HepG2 (cell line): Measurements from ENCODE around the gene MLX. TPM values are rescaled to one million over a fixed set of nuclear protein-coding genes. Genes with fewer than 3 reads are reported as not detected.

Experiments
- DMAP1 ChIP-seq: IDR thresholded peaks from 2 replicates; pipeline ENCODE4 v1.6.1; 2016
- FOSL2 ChIP-seq: sonication (generic); formaldehyde crosslinking; IDR thresholded peaks from 2 replicates; pipeline ENCODE4 v1.4.0; 2020; ENCODE audit warnings: missing genetic modification reagents
- HNRNPUL1 ChIP-seq: fragments of 200-400 bp; formaldehyde crosslinking; IDR thresholded peaks from 2 replicates; pipeline ENCODE4 v1.6.1; 2017; ENCODE audit warnings: low read depth, mild to moderate bottlenecking, low read length, moderate library complexity
- NCOR1 ChIP-seq: fragments of 200-600 bp; sonication (generic); IDR thresholded peaks from 2 replicates; pipeline ENCODE4 v1.7.0; 2017; ENCODE audit warnings: antibody characterized with exemption, low read length, borderline replicate concordance
- PPARG ChIP-seq: conservative IDR thresholded peaks from 2 replicates; pipeline ENCODE4 v1.6.1; 2016; ENCODE audit warnings: missing biosample characterization, missing genetic modification reagents
- RCOR2 ChIP-seq: IDR thresholded peaks from 2 replicates; pipeline ENCODE4 v1.6.1; 2016; ENCODE audit warnings: missing biosample characterization, missing genetic modification reagents
- REPIN1 ChIP-seq: sonication (generic); formaldehyde crosslinking; IDR thresholded peaks from 2 replicates; pipeline ENCODE4 v1.8.0; 2022; ENCODE audit warnings: missing genetic modification reagents, low read depth, mild to moderate bottlenecking, borderline replicate concordance
- SNAPC4 ChIP-seq: sonication (generic); formaldehyde crosslinking; IDR thresholded peaks from 2 replicates; pipeline ENCODE4 v1.4.0; 2020; ENCODE audit warnings: mild to moderate bottlenecking, missing genetic modification reagents
- SOX13 ChIP-seq, 3 experiments: fragments of 450-650 bp in 1 of 3; sonication (generic) in 1 of 3; formaldehyde crosslinking in 1 of 3; IDR thresholded peaks in 2 of 3; conservative IDR thresholded peaks in 1 of 3; 2 replicates each; pipeline versions ENCODE4 v1.5.0 to v1.6.1; 2016 to 2020; ENCODE audit warnings: antibody characterized with exemption in 1 of 3, mild to moderate bottlenecking in 1 of 3, missing compliant biosample characterization in 1 of 3, missing genetic modification reagents in 1 of 3, moderate library complexity in 1 of 3
- STAT5B ChIP-seq: sonication (generic); formaldehyde crosslinking; IDR thresholded peaks from 2 replicates; pipeline ENCODE4 v1.4.0; 2020; ENCODE audit warnings: missing genetic modification reagents
- TFAP4 ChIP-seq: sonication (generic); IDR thresholded peaks from 2 replicates; pipeline ENCODE4 v1.6.1; 2016; ENCODE audit warnings: low read depth, borderline replicate concordance
- YEATS4 ChIP-seq: sonication (generic); formaldehyde crosslinking; IDR thresholded peaks from 2 replicates; pipeline ENCODE4 v1.4.0; 2020; ENCODE audit warnings: missing genetic modification reagents, borderline replicate concordance
- ZMYM4 ChIP-seq: sonication (generic); formaldehyde crosslinking; IDR thresholded peaks from 2 replicates; pipeline ENCODE4 v1.8.1; 2023; ENCODE audit warnings: mild to moderate bottlenecking, missing genetic modification reagents
- ZNF281 ChIP-seq: sonication (generic); formaldehyde crosslinking; IDR thresholded peaks from 2 replicates; pipeline ENCODE4 v1.4.0; 2020; ENCODE audit warnings: missing genetic modification reagents, borderline replicate concordance
- ZNF547 ChIP-seq: sonication (generic); formaldehyde crosslinking; IDR thresholded peaks from 2 replicates; pipeline ENCODE4 v1.5.1; 2020; ENCODE audit warnings: mild to moderate bottlenecking, missing genetic modification reagents
- ZNF770 ChIP-seq: sonication (generic); formaldehyde crosslinking; IDR thresholded peaks from 2 replicates; pipeline ENCODE4 v1.5.0; 2020; ENCODE audit warnings: mild to moderate bottlenecking, missing genetic modification reagents
- ZNF816 ChIP-seq: sonication (generic); formaldehyde crosslinking; IDR thresholded peaks from 2 replicates; pipeline ENCODE4 v1.8.0; 2022; ENCODE audit warnings: missing genetic modification reagents, mild to moderate bottlenecking, borderline replicate concordance
- ZNF891 ChIP-seq: sonication (generic); formaldehyde crosslinking; IDR thresholded peaks from 2 replicates; pipeline ENCODE4 v1.5.0; 2020; ENCODE audit warnings: mild to moderate bottlenecking, missing genetic modification reagents
- polyA plus RNA-seq, 8 experiments: library from polyadenylated mRNA; depleted of rRNA in 3 of 8; stranded (reverse) in 7 of 8; unstranded in 1 of 8; fragments of >200 nt; fragmentation: Illumina TruSeq in 4 of 8; extraction: Trizol in 4 of 8; gene quantifications; 2 replicates each; pipeline versions ENCODE4 v1.2.1 to v1.2.3, GENCODE V29; 2011 to 2016; ENCODE audit warnings: low read depth in 4 of 8, missing spikeins in 1 of 8, mixed read lengths in 1 of 8; ENCODE audit not compliant: insufficient read depth in 1 of 8
- total RNA-seq, 5 experiments: library from RNA; depleted of rRNA; stranded (reverse); fragments of >200 nt; fragmentation: Illumina TruSeq; extraction: Trizol; gene quantifications; 2 replicates each; pipeline ENCODE4 v1.2.3, GENCODE V29; 2016; ENCODE audit warnings: low read depth in 1 of 5

Gene MLX
- total and polyA plus RNA-seq, 2 of the 13 experiments (the other 11 are each of a cell fraction or from before 2014, with no cell fraction given): 38.9 to 74.4 TPM

GRCh38 chr17:42527932-42528331 lies 39.0 kb upstream of the MLX start (continued):
- TF ChIP-seq ZNF770 (CRISPR knock-in tag) (peak; percentile 99), ZMYM4 (CRISPR knock-in tag) (no peak), SNAPC4 (CRISPR knock-in tag) (no peak), REPIN1 (no peak), SOX13 (IDR thresholded peaks at IDR 0.05) (no peak), SOX13 (CRISPR knock-in tag; conservative IDR thresholded peaks at IDR 0.05 in 1 of 2, IDR thresholded peaks at IDR 0.05 in 1 of 2) (0 out of 4 replicates have a peak, but pooled peaks of 1 of the 2 experiments have one; percentile 23), FOSL2 (CRISPR knock-in tag) (peak; percentile 25; the same call in 1 of the 2 replicates), HNRNPUL1 (no peak), PPARG (CRISPR knock-in tag) (0 out of 2 replicates have a peak, but pooled peaks have one; percentile 13), NCOR1 (peak; percentile 17; the same call in 1 of the 2 replicates), ZNF547 (CRISPR knock-in tag) (no peak), ZNF281 (0 out of 2 replicates have a peak, but pooled peaks have one; percentile 2), RCOR2 (CRISPR knock-in tag) (no peak), TFAP4 (peak; percentile 21; the same call in 1 of the 2 replicates), ZNF816 (CRISPR knock-in tag) (no peak), DMAP1 (CRISPR knock-in tag) (no peak), YEATS4 (CRISPR knock-in tag) (no peak), ZNF891 (CRISPR knock-in tag) (no peak), STAT5B (CRISPR knock-in tag) (no peak)
